Measurements from ENCODE around the gene GNAZ. TPM values are rescaled to one million over a fixed set of nuclear protein-coding genes. Genes with fewer than 3 reads are reported as not detected.

The GNAZ gene
- total RNA-seq: 0.14 TPM in 1 of 2 replicates, not detected in the other

DNA sequence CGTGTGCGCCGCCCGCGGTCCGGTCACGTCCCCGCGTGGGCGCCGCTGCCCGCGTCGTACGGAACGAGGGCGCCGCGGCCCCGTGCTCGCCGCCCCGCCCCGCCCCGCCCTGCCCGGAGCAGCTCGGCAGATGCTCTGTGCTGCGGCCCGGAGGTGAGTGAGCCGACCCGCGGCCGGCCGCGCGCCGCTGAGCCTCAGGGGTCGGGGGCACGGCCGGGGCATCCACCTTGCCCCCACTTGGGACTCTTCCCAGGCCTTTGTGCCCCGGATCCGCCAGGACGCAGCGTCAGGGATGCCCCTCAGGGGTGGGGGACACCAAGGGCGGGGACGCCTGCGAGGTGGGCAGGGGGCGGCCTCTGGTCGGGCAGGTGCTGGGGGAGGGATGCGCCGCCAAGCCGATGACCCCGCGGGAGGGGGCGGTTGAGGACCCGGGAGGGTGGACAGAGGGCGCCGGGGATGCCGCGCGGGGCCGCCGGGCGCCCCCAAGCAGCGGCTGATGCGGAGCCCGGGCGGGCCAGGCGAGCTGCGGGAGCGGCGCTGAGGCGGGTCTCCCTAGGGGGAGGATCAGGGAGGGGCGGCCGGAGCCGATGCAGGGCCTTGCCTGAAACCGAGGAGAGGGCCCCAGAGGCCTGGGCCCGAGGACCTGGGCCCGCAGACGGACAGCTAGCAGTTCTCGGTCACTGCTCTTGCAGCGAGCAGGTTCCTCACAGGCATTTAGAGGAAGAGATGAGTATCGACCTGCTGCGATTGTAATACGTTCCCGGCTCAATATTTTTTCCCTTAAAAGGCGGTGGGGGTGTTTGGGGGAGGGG, at the start of gene GNAZ:
Gene GNAZ, plus strand, starts transcription at position 102 of the 812 bp plus-strand sequence. CDS start 25,177 bp downstream, outside the sequence.

DNA sequence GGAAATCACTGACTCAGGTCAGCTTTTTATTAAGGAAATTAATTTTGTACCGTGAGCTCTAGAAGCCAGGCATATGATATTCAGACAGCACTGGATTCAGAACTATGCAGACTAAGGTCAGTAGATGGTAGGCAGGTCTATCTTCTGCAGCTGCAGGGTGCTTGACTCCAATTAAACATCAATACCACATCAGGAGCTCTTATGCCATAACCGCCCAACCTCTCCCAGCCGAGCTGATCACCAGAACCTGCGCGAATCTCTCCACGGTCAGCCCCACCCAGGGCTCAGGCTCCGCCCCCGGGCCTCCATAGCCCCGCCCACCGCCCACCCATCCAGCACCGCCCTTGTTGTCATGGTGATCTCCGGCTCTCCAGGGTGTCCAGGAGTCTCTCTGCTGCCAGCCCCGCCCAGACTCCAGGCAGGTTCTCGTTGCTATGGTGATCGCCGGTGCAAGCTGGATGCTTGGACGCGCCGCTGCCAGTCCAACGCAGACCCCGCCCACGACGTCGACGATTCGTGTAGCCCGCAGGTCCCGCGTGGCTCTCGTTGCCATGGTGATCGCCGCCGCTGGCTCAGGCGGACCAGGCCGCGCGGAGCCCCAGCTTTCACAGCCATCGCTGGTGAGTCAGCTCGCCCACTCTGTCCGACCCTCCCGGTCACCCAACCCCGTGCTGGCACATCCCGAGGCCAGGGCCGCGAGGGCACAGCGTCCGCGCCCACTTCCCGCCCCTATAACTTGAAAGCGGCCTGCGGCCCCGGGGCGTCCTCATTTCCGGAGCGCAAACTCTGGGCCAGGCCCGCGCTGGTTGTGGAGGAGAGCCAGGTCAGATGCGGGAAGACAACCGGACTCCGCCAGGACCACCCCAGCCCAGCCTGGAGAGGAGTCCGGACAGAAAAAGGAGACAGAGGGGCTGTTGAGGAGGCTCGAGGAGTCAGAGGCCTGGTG, 74.9 kb downstream of the GNAZ start, which contains the start of gene RAB36:
Gene RAB36, plus strand, starts transcription at position 546 of the 946 bp plus-strand sequence. CDS start 1,140 bp downstream, outside the sequence.

Other genes with a start within 250 kb of the GNAZ start
- not detected in 2 replicates for gene IGLL5, start 182.7 kb upstream of the GNAZ start, total RNA-seq
- 0.21 TPM in 1 of 2 replicates, not detected in the other for gene RSPH14, start 71.5 kb downstream of the GNAZ start, total RNA-seq
- 0.34 and 2.4 TPM in 2 replicates for gene RAB36, start 75.0 kb downstream of the GNAZ start, total RNA-seq
- 94.0 and 195 TPM in 2 replicates for gene BCR, start 110.0 kb downstream of the GNAZ start, total RNA-seq

Data from nasal cavity respiratory epithelium epithelial cell of viscerocranial mucosa (primary cell).